Measurements from ENCODE around the gene ACSF3.

GRCh38 chr16:89172528-89173173, 79.0 kb downstream of the ACSF3 start:
- TF ChIP-seq TSHZ2 (CRISPR knock-in tag; IDR thresholded peaks at IDR 0.05) (no peak), OSR1 (CRISPR knock-in tag; IDR thresholded peaks at IDR 0.05) (no peak), BACH2 (CRISPR knock-in tag; IDR thresholded peaks at IDR 0.05; ENCODE audit: borderline replicate concordance) (no peak), RARB (CRISPR knock-in tag; IDR thresholded peaks at IDR 0.05) (no peak), ZC3H10 (CRISPR knock-in tag; IDR thresholded peaks at IDR 0.05) (no peak), ZFP30 (CRISPR knock-in tag; IDR thresholded peaks at IDR 0.05) (no peak), PATZ1 (CRISPR knock-in tag; IDR thresholded peaks at IDR 0.05; ENCODE audit: borderline replicate concordance) (no peak), SNAI2 (CRISPR knock-in tag; IDR thresholded peaks at IDR 0.05) (no peak), GLIS3 (CRISPR knock-in tag; IDR thresholded peaks at IDR 0.05) (no peak), CREB5 (CRISPR knock-in tag; IDR thresholded peaks at IDR 0.05; ENCODE audit: low read depth) (no peak), CSDC2 (CRISPR knock-in tag; IDR thresholded peaks at IDR 0.05) (no peak), TCF4 (CRISPR knock-in tag; IDR thresholded peaks at IDR 0.05; ENCODE audit: borderline replicate concordance) (no peak), CSRNP3 (CRISPR knock-in tag; IDR thresholded peaks at IDR 0.05) (no peak)

All from SK-N-SH treated with all-trans-retinoic acid at 6 μM for 48 hours (cell line).